OCI-LY7 (cell line): Measurements from ENCODE around the gene FAM227A. TPM values are rescaled to one million over a fixed set of nuclear protein-coding genes. Genes with fewer than 3 reads are reported as not detected.
A peak's percentile ranks its signal among the peaks of the same experiment; 100 is the strongest.

Experiments
- BruUV-seq: library from RNA; stranded (reverse); fragments of 400-500 nt; replicated peaks from 2 replicates; lab custom pipeline; 2021; lab: Mats Ljungman, UMichigan
- CTCF ChIA-PET: fragments of 300-600 bp; sonication (Branson Sonifier 250); formaldehyde crosslinking; loops from one replicate; lab custom pipeline; 2022; ENCODE audit warnings: antibody characterized with exemption; ENCODE audit not compliant: unreplicated experiment; lab: Charles Lee
- POLR2A ChIA-PET: fragments of 300-600 bp; sonication (Branson Sonifier 250); formaldehyde crosslinking; loops from one replicate; lab custom pipeline; 2022; ENCODE audit warnings: antibody characterized with exemption; lab: Charles Lee
- DNase-seq: peaks from one replicate; pipeline ENCODE4 v3.0.0-alpha.2; 2015; ENCODE audit warnings: low spot score
- H2AFZ ChIP-seq: fragments of 200-600 bp; sonication (generic), shearing (Covaris generic); 2 replicates; pipeline ENCODE4 v1.6.1; 2014; ENCODE audit warnings: mild to moderate bottlenecking, antibody characterized with exemption, low read length, moderate library complexity
- H3K27ac ChIP-seq: fragments of 200-600 bp; sonication (generic); 2 replicates; pipeline ENCODE4 v1.5.1; 2014; ENCODE audit warnings: mixed run types, low read depth, mild to moderate bottlenecking, moderate library complexity, low read length, inconsistent platforms; ENCODE audit not compliant: poor library complexity, severe bottlenecking
- H3K36me3 ChIP-seq: fragments of 200-600 bp; sonication (generic); 2 replicates; pipeline ENCODE4 v1.6.1; 2014; ENCODE audit warnings: mild to moderate bottlenecking, antibody characterized with exemption, low read length, moderate library complexity, mixed read lengths; ENCODE audit not compliant: insufficient read depth
- H3K4me1 ChIP-seq: fragments of 200-600 bp; sonication (generic); 2 replicates; pipeline ENCODE4 v1.5.1; 2014; ENCODE audit warnings: mild to moderate bottlenecking, low read length; ENCODE audit not compliant: insufficient read depth, poor library complexity, severe bottlenecking
- H3K4me2 ChIP-seq: fragments of 200-600 bp; sonication (generic); 2 replicates; pipeline ENCODE4 v1.6.1; 2014; ENCODE audit warnings: mild to moderate bottlenecking, low read length
- H3K4me3 ChIP-seq: fragments of 200-600 bp; sonication (generic); 2 replicates; pipeline ENCODE4 v1.5.1; 2014; ENCODE audit warnings: mild to moderate bottlenecking, low read depth, low read length; ENCODE audit not compliant: poor library complexity, severe bottlenecking
- H3K79me2 ChIP-seq: fragments of 200-600 bp; sonication (generic); 2 replicates; pipeline ENCODE4 v1.6.1; 2016; ENCODE audit warnings: low read depth, mild to moderate bottlenecking, low read length, moderate library complexity, mixed read lengths; ENCODE audit not compliant: insufficient read depth
- H3K9me2 ChIP-seq: fragments of 200-600 bp; sonication (generic); 2 replicates; pipeline ENCODE4 v1.6.1; 2016; ENCODE audit warnings: mild to moderate bottlenecking, low read length, mixed read lengths; ENCODE audit not compliant: insufficient read depth
- H3K9me3 ChIP-seq: fragments of 200-600 bp; sonication (generic); 2 replicates; pipeline ENCODE4 v1.6.1; 2014; ENCODE audit warnings: mild to moderate bottlenecking, mixed run types, low read length, mixed read lengths
- H4K20me1 ChIP-seq: fragments of 200-600 bp; sonication (generic); 2 replicates; pipeline ENCODE4 v1.6.1; 2014; ENCODE audit warnings: mild to moderate bottlenecking, antibody characterized with exemption, low read length, moderate library complexity, mixed read lengths; ENCODE audit not compliant: insufficient read depth
- EZH2phosphoT487 ChIP-seq: fragments of 200-600 bp; sonication (generic); IDR thresholded peaks from 2 replicates; pipeline ENCODE4 v1.6.1; 2018; ENCODE audit warnings: low read depth, borderline replicate concordance, mild to moderate bottlenecking, mixed run types, antibody characterized with exemption, low read length, moderate library complexity, mixed read lengths
- intact Hi-C: fragments of 100-400 bp; cut with micrococcal nuclease; formaldehyde crosslinking; loops from one replicate; pipeline ENCODE4 v1.10.0; 2022; ENCODE audit not compliant: unreplicated experiment
- total RNA-seq, 2 experiments: library from RNA; depleted of rRNA in 1 of 2; stranded (reverse); fragments of >200 nt in 1 of 2; shearing (Covaris generic) in 1 of 2; gene quantifications; 2 replicates each; pipeline ENCODE4 v1.2.3, GENCODE V29; 2014 to 2022
- TF ChIP-seq, protein P1 (sequence below): fragments of 200-600 bp; sonication (generic); conservative IDR thresholded peaks from 2 replicates; pipeline ENCODE4 v1.5.1; 2014; ENCODE audit warnings: mild to moderate bottlenecking, antibody characterized with exemption, low read length, moderate library complexity, mixed read lengths

Gene FAM227A
- total RNA-seq, 2 experiments from 2014 or later: 0.16 to 0.57 TPM

- Histone ChIP-seq H3K4me2 (peak overlapping the region; percentile 95), H3K9me2 (no peaks in the 10 kb centered on the region), H3K27ac (no peak overlapping the region), H3K4me1 (peaks cover 41% of the 10 kb centered on the region), H3K9me3 (no peaks in the 10 kb centered on the region), H4K20me1 (peaks cover 8% of the 10 kb centered on the region; the same call in 1 of the 2 replicates), H3K4me3 (peak overlapping the region; percentile 9), H3K36me3 (peaks cover 66% of the 10 kb centered on the region), H3K79me2 (peaks cover 37% of the 10 kb centered on the region), H2AFZ (no peak overlapping the region)
- no peak for DNase-seq
- ChIA-PET POLR2A (interaction anchor here (0.7 to 4.7 kb wide), 3 partner anchors 11 to 40 kb away, joined by 3 to 18 read pairs (median 3); partner anchors contain the start of gene TOMM22), CTCF (interaction anchor here (0.5 kb wide), 1 partner anchor 482 kb away, joined by 6 read pairs; no protein-coding TSS in a partner anchor)
- TF ChIP-seq EZH2phosphoT487: no peak
- TF ChIP-seq, protein P1, sequence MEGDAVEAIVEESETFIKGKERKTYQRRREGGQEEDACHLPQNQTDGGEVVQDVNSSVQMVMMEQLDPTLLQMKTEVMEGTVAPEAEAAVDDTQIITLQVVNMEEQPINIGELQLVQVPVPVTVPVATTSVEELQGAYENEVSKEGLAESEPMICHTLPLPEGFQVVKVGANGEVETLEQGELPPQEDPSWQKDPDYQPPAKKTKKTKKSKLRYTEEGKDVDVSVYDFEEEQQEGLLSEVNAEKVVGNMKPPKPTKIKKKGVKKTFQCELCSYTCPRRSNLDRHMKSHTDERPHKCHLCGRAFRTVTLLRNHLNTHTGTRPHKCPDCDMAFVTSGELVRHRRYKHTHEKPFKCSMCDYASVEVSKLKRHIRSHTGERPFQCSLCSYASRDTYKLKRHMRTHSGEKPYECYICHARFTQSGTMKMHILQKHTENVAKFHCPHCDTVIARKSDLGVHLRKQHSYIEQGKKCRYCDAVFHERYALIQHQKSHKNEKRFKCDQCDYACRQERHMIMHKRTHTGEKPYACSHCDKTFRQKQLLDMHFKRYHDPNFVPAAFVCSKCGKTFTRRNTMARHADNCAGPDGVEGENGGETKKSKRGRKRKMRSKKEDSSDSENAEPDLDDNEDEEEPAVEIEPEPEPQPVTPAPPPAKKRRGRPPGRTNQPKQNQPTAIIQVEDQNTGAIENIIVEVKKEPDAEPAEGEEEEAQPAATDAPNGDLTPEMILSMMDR: no peak
- intact Hi-C loops: no loop called here
- no TSS peak for BruUV-seq
Observed at GRCh38 chr22:38696606-38697424, 40.6 kb upstream of the FAM227A start.

- TF ChIP-seq, protein P1: no peak
- no peak for TF ChIP-seq EZH2phosphoT487
- no peaks in the 10 kb centered on the region for H3K9me2 ChIP-seq
- H3K9me3 ChIP-seq: no peaks in the 10 kb centered on the region
- peaks cover 85% of the 10 kb centered on the region for H3K36me3 ChIP-seq
- H2AFZ ChIP-seq: no peak overlapping the region
- intact Hi-C loops: no loop called here
- no TSS peak for BruUV-seq
- no peak for DNase-seq
- H3K27ac ChIP-seq: no peak overlapping the region
- ChIA-PET CTCF (no interaction called here), POLR2A (no interaction called here)
- H3K79me2 ChIP-seq: peaks cover 32% of the 10 kb centered on the region
- H3K4me3 ChIP-seq: no peak overlapping the region
- peaks cover 36% of the 10 kb centered on the region for H3K4me1 ChIP-seq
- H3K4me2 ChIP-seq: no peak overlapping the region
- H4K20me1 ChIP-seq: peaks cover 8% of the 10 kb centered on the region; the same call in 1 of the 2 replicates
Observed at GRCh38 chr22:38694940-38695339, 38.7 kb upstream of the FAM227A start.
